SK-N-MC (cell line): ENCODE data around the gene DDX56.

Source experiments
- EZH2 ChIP-seq: fragments of 200-600 bp; sonication (generic); IDR thresholded peaks from one replicate; pipeline ENCODE4 v1.6.1; 2017; ENCODE audit warnings: antibody characterized with exemption
- FOXP2 ChIP-seq: optimal IDR thresholded peaks from 2 replicates; pipeline ENCODE3; 2011; ENCODE audit warnings: mild to moderate bottlenecking, moderate library complexity; ENCODE audit not compliant: insufficient read depth; ENCODE audit errors: extremely low read length, control extremely low read depth
- POLR2AphosphoS5 ChIP-seq: IDR thresholded peaks from 2 replicates; pipeline ENCODE4 v1.6.1; 2012; ENCODE audit warnings: mild to moderate bottlenecking, low read depth, low read length, borderline replicate concordance

DNA sequence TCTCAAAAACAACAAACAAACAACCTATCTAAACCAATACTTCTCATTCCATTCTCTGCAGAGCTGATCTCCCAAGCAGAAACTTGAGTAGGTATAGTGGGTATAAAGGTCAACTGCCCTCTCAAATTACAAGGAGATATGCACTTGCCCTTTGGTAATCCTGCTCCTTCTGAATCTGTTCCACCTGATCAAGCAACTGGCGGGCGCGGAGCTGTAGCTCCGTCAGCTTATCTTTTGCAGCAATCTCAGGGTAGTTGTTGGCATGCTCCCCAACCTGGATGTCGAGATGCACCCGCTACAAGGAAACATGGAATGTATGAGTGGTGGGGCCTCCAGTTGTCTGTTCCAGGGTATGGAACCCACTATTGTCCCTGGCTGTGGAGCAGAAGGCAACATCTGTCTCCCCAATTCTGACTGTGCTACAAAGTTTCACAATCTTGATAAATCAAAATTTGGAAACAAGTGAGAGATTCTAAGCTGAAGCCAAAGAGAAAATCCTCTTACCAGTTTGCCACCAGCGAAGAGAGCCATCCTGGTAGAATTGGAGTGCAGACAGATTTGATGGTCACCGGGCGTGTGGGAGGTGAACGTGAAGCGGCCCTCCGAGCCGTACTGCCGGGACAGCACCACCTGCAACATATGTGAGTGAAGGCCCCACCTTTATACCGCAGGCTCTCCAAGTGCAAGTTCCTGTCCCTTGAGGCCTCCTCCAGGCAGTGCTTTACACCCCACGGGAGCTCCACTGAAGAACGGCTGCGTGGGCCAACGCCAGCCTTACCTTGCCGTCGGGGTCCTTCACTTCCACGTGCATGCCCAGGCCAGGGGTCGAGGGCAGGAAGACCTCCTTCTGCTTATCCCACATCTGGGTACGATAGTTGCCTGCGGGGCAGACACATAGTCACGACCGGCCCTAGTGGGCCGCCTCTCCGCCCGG lies 7.5 kb upstream of the DDX56 start:
- TF ChIP-seq POLR2AphosphoS5, result no peak
- no peak for TF ChIP-seq EZH2
- no peak for TF ChIP-seq FOXP2
